GM19193 (cell line): ENCODE measurements around the gene MET.

Source experiments
- POLR2A ChIP-seq: IDR thresholded peaks from 4 replicates; pipeline ENCODE4 v1.6.1; 2011; ENCODE audit not compliant: insufficient read depth, insufficient read length; ENCODE audit errors: extremely low read depth

MET gene

GRCh38 chr7:116652793-116653192 is 19.2 kb upstream of the MET start:
- TF ChIP-seq POLR2A: no peak

GRCh38 chr7:116653204-116653603 is 18.8 kb upstream of the MET start:
- TF ChIP-seq POLR2A: no peak

GRCh38 chr7:116653646-116654045 is 18.4 kb upstream of the MET start:
- no peak for TF ChIP-seq POLR2A

- no peak for TF ChIP-seq POLR2A
These were observed 10.1 kb upstream of the MET start for GRCh38 chr7:116661865-116662264.

- no peak for TF ChIP-seq POLR2A
These were observed 8.3 kb upstream of the MET start for GRCh38 chr7:116663744-116664143.

GRCh38 chr7:116665332-116665996 is 6.5 kb upstream of the MET start:
- TF ChIP-seq POLR2A: no peak

- TF ChIP-seq POLR2A: no peak
These were observed 2.2 kb upstream of the MET start for GRCh38 chr7:116669769-116670168.

GRCh38 chr7:116670409-116671015 is 1.5 kb upstream of the MET start:
- no peak for TF ChIP-seq POLR2A

GRCh38 chr7:116671111-116671510 is 885 bp upstream of the MET start:
- TF ChIP-seq POLR2A: no peak

GRCh38 chr7:116672596-116673456 is 830 bp downstream of the MET start:
- TF ChIP-seq POLR2A: no peak

- no peak for TF ChIP-seq POLR2A
These were observed 1.5 kb downstream of the MET start for GRCh38 chr7:116673457-116673865.

- TF ChIP-seq POLR2A: no peak
These were observed 2.6 kb downstream of the MET start for GRCh38 chr7:116674508-116675173.

GRCh38 chr7:116675812-116676355 is 3.9 kb downstream of the MET start:
- no peak for TF ChIP-seq POLR2A

GRCh38 chr7:116678780-116679179 is 6.8 kb downstream of the MET start:
- no peak for TF ChIP-seq POLR2A

- TF ChIP-seq POLR2A: no peak
These were observed 7.5 kb downstream of the MET start for GRCh38 chr7:116679500-116679899.
